ACC112 (cell line): Measurements from ENCODE around the gene POLR3C.

Experiments used
- H2AFZ ChIP-seq: fragments of 200-600 bp; sonication (generic); one replicate; pipeline ENCODE4 v1.6.0; 2017; ENCODE audit warnings: antibody characterized with exemption, low read length; ENCODE audit not compliant: unreplicated experiment
- H3K27ac ChIP-seq: fragments of 200-600 bp; sonication (generic); 2 replicates; pipeline ENCODE4 v1.5.1; 2014; ENCODE audit warnings: low read depth, mild to moderate bottlenecking, antibody characterized with exemption, low read length, moderate library complexity
- H3K27me3 ChIP-seq: fragments of 200-600 bp; sonication (generic); 2 replicates; pipeline ENCODE4 v1.6.1; 2014; ENCODE audit warnings: mild to moderate bottlenecking, antibody characterized with exemption, low read length, moderate library complexity, mixed read lengths; ENCODE audit not compliant: insufficient read depth
- H3K36me3 ChIP-seq: fragments of 200-600 bp; sonication (generic); 2 replicates; pipeline ENCODE4 v1.6.1; 2016; ENCODE audit warnings: mild to moderate bottlenecking, antibody characterized with exemption, low read length, moderate library complexity, mixed read lengths; ENCODE audit not compliant: insufficient read depth
- H3K4me1 ChIP-seq: fragments of 200-600 bp; sonication (generic); one replicate; pipeline ENCODE4 v1.6.1; 2016; ENCODE audit warnings: low read length, mixed read lengths; ENCODE audit not compliant: insufficient read depth, unreplicated experiment, control insufficient read depth
- H3K4me3 ChIP-seq: fragments of 200-600 bp; sonication (generic); 2 replicates; pipeline ENCODE4 v1.5.1; 2014; ENCODE audit warnings: mild to moderate bottlenecking, low read depth, low read length
- H3K79me2 ChIP-seq: fragments of 200-600 bp; sonication (generic); one replicate; pipeline ENCODE4 v1.6.0; 2016; ENCODE audit warnings: low read length; ENCODE audit not compliant: control insufficient read depth, unreplicated experiment, insufficient read depth

The POLR3C gene

DNA sequence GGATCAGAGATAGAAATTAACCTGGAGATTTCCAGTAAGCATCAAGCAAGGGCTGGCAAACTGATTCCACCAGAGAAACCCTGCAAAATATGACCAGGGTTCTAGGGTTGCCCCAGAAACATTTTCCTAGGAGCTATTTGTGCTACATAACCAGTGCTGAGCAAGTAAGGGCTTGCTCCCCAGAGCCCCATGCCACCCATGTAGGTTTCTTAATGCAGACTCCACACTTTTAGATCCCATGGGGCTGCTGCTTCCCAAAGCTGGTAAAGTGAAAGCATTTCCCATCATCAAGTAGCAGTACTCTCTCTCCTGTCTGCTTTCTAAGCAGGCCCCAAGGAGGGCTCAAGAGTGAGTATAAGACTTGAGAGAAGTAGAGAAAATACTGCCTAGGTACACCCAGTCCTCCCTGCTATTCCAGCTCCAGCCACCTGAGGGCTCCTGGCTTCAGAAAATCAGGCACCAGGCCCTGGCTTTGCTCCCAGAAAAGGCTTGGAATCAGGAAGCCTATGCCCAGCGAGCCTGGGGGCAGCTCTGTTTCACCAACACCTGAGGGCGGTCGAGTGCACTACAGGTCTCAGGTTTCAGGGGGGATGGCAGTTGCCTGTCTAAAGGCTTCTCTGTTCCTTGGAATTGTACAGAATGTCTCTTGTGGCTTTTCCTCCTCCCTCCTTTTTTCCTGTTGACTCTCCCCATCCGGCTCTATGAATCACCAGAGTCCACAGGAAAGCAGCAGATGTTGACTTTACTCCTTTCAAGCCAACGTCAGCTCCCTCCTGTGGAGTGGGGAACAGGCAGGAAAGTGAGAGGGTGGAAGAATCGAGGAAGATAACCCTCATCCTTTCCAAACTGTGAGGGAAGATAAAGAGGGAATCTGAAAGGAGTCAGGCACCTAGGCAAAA, 67.8 kb downstream of the POLR3C start:
- H3K36me3 ChIP-seq, result no peaks in the 10 kb centered on the region
- peak overlapping the region; percentile 48 for H3K4me3 ChIP-seq
- H2AFZ ChIP-seq, result peak overlapping the region; percentile 51
- H3K4me1 ChIP-seq, result peaks cover 29% of the 10 kb centered on the region
- peak overlapping the region; percentile 95 for H3K27ac ChIP-seq
- no peaks in the 10 kb centered on the region for H3K79me2 ChIP-seq
- H3K27me3 ChIP-seq, result no peaks in the 10 kb centered on the region

DNA sequence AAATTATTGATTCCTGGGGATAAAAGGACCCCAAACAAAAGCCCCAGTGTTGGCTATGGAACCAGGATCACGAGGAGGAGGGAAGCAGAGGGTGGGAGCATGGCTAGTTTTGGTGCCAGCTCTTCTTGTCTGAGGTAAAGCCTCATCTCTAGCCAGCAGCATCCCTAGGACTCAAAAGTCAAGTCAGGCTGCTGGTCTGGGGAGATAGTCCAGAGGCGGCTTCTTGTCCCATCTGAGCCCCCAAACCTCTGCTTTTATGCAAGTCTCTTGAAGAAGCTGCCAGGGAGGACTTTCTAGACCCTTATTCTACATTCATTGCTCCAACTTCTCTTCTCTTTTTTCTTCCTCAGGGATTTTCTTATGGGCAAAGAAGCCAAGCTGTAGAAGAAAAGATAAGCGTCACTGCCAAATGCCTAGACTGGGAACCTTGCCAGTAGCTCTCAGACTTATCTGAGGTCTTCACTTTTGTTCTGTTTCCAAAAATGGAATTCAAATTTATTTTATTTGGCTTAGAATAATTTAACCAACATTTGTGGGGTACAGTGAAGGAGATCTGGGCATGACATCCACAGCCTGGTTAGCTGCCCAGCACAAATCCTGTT, 68.6 kb downstream of the POLR3C start:
- Histone ChIP-seq H3K36me3 (no peaks in the 10 kb centered on the region), H3K4me3 (peak overlapping the region; percentile 25), H3K79me2 (no peaks in the 10 kb centered on the region), H3K27me3 (no peaks in the 10 kb centered on the region), H2AFZ (no peak overlapping the region), H3K27ac (peak overlapping the region; percentile 95), H3K4me1 (peaks cover 29% of the 10 kb centered on the region)

DNA sequence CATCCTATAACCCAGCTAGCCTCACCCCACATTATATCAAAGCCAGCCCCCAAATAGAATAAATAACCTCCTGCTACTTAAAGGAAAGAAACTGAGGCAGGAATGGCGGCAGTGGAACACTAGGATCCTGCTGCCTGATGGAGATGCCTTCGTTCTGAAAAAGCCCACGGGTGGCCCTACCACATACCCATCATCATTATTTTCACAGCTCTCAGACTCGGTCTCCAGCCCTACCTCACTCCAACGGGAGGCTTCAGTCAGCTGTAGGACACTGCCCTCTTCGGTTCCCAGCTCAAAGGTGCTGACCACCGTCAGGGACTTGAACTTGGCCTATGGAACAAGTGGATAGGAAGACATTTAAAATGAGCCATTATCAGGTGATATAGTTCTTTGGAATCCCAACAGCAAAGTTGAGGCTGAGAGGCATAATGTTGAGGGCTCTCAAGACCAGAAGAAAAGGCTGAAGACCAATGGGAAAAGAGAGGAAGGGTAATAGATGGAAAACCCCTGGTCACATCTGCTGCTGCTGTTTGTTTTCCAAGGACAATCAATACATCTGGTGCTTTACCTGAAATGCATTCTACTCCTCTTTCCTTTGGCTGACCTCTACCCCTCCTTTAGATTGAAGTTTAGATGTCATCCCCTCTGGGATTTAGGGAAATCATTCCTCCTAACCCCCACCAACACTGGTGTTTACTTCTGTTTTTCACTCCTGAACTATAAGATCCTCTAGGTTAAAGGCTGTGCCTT, 69.5 kb downstream of the POLR3C start:
- Histone ChIP-seq H3K27ac (peak overlapping the region; percentile 95), H2AFZ (no peak overlapping the region), H3K79me2 (no peaks in the 10 kb centered on the region), H3K4me1 (peaks cover 29% of the 10 kb centered on the region), H3K4me3 (no peak overlapping the region), H3K36me3 (no peaks in the 10 kb centered on the region), H3K27me3 (no peaks in the 10 kb centered on the region)
